HFFc6 (cell line): ENCODE results near the gene CBFB. TPM values are rescaled to one million over a fixed set of nuclear protein-coding genes. Genes with fewer than 3 reads are reported as not detected.

Experiments
- DNase-seq: peaks from one replicate; pipeline ENCODE4 v3.0.0-alpha.2; 2018
- H3K27ac Mint-ChIP-seq: 2 replicates; pipeline ENCODE4 v1.8.0; 2020; ENCODE audit warnings: mild to moderate bottlenecking, mixed read lengths
- H3K27me3 Mint-ChIP-seq: 2 replicates; pipeline ENCODE4 v1.8.0; 2021; ENCODE audit warnings: mild to moderate bottlenecking, moderate library complexity, mixed read lengths; ENCODE audit not compliant: insufficient read depth
- H3K36me3 Mint-ChIP-seq: 2 replicates; pipeline ENCODE4 v1.8.0; 2021; ENCODE audit warnings: low read depth, mixed read lengths
- H3K4me1 Mint-ChIP-seq: 2 replicates; pipeline ENCODE4 v1.8.0; 2020; ENCODE audit warnings: low read depth, mixed read lengths
- H3K4me3 Mint-ChIP-seq: 2 replicates; pipeline ENCODE4 v1.8.0; 2020; ENCODE audit warnings: mild to moderate bottlenecking, moderate library complexity, mixed read lengths
- H3K9me3 Mint-ChIP-seq: 2 replicates; pipeline ENCODE4 v1.8.0; 2020; ENCODE audit warnings: mild to moderate bottlenecking, mixed read lengths
- total RNA-seq, 6 experiments: library from RNA; stranded (reverse); fragmentation: NEBNext Ultra II Directional; extraction: Animal tissue kit (Norgen Biotek cat#: 25700); gene quantifications; 2 replicates in 1 of 6; 3 replicates in 5 of 6; pipeline ENCODE4 v1.2.3, GENCODE V29; 2021
- TF ChIP-seq, protein P1 (sequence below): fragments of 200-600 bp; sonication (generic); IDR thresholded peaks from 2 replicates; pipeline ENCODE4 v1.5.0; 2021; ENCODE audit warnings: antibody characterized with exemption, mild to moderate bottlenecking

Gene CBFB
- total RNA-seq, 6 experiments from 2014 or later, result 55.2 to 84.4 (median 69.5) TPM

DNA sequence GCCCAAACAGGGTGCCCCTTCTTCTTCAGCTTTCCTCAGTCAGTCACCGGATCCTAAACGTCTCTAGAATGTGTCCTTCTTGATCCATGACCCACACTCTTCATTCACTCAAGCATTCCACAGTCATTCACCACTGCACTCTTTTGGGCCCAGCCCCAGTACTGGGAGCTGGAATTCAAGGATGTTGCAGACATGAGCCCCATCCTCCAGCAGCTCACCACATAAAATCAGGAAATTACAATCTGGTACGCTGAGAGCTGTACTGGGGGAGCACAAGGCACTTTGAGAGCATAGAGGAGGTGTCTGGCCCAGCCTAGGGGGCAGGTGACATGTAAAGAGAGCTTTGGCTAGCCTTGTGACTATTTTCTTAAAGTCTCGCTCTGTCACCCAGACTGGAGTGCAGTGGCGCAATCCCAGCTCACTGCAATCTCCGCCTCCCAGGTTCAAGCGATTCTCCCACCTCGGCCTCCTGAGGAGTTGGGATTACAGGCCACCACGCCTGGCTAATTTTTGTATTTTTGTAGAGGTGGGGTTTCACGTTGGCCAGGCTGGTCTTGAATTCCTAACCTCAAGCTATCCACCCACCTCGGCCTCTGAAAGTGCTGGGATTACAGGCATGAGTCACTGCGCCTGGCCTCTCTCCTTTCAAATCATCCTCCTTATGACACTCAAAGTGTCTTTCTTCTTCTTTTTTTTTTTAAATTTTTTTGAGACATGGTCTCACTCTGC, 21.9 kb upstream of the CBFB start:
- no peaks in the 10 kb centered on the region for H3K36me3 Mint-ChIP-seq
- H3K27me3 Mint-ChIP-seq, result no peaks in the 10 kb centered on the region; the same call in 1 of the 2 replicates
- H3K4me1 Mint-ChIP-seq, result peaks cover 13% of the 10 kb centered on the region
- H3K4me3 Mint-ChIP-seq, result no peak overlapping the region
- no peak for DNase-seq
- no peaks in the 10 kb centered on the region for H3K9me3 Mint-ChIP-seq
- H3K27ac Mint-ChIP-seq, result no peak overlapping the region
- TF ChIP-seq, protein P1, sequence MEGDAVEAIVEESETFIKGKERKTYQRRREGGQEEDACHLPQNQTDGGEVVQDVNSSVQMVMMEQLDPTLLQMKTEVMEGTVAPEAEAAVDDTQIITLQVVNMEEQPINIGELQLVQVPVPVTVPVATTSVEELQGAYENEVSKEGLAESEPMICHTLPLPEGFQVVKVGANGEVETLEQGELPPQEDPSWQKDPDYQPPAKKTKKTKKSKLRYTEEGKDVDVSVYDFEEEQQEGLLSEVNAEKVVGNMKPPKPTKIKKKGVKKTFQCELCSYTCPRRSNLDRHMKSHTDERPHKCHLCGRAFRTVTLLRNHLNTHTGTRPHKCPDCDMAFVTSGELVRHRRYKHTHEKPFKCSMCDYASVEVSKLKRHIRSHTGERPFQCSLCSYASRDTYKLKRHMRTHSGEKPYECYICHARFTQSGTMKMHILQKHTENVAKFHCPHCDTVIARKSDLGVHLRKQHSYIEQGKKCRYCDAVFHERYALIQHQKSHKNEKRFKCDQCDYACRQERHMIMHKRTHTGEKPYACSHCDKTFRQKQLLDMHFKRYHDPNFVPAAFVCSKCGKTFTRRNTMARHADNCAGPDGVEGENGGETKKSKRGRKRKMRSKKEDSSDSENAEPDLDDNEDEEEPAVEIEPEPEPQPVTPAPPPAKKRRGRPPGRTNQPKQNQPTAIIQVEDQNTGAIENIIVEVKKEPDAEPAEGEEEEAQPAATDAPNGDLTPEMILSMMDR, result no peak

DNA sequence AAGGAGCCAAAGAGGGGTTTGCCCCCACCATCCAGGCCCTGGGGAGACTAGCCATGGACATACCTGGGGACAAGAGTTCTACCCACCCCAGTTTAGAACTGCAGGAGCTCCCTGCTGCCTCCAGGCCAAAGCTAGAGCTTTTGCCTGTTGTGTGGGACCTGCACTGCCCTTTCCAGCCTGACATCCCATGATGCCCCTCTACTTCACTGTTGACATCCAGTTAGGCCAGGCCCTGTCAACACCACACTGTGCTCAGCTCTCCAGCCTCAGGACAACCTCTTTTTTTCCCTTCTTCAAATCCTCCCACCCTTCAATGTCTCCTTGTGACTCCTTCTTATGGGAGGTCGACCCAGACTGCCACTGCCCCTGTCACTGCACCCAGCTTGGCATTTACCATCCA, 19.8 kb upstream of the CBFB start:
- Mint-ChIP-seq H3K4me3 (no peak overlapping the region), H3K27me3 (peaks cover 3% of the 10 kb centered on the region), H3K36me3 (no peaks in the 10 kb centered on the region), H3K27ac (no peak overlapping the region), H3K4me1 (peaks cover 13% of the 10 kb centered on the region), H3K9me3 (no peaks in the 10 kb centered on the region)
- DNase-seq, result no peak
- TF ChIP-seq, protein P1, result no peak

DNA sequence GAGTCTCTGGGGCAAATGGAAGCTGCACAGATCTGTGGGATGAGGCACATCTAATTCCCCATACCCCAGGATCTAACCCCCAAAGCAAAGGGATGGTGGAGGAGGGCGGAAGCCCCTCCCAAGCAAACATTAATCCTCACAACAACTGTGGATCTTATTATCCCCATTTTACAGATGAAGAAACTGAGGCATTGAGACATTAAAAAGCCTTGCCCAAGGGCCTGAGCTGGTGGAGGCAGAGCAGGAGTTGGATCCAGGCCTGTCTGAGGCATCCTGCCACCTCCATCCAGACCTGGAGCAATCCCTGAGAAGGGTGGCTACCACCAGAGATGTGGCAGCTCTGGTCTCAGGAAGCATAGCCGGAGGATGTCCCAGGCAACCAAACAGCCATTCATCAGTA, 17.7 kb upstream of the CBFB start:
- Mint-ChIP-seq H3K36me3 (no peaks in the 10 kb centered on the region), H3K9me3 (no peaks in the 10 kb centered on the region), H3K27ac (no peak overlapping the region), H3K27me3 (peaks cover 3% of the 10 kb centered on the region), H3K4me1 (peaks cover 13% of the 10 kb centered on the region), H3K4me3 (no peak overlapping the region)
- TF ChIP-seq, protein P1, result no peak
- no peak for DNase-seq

DNA sequence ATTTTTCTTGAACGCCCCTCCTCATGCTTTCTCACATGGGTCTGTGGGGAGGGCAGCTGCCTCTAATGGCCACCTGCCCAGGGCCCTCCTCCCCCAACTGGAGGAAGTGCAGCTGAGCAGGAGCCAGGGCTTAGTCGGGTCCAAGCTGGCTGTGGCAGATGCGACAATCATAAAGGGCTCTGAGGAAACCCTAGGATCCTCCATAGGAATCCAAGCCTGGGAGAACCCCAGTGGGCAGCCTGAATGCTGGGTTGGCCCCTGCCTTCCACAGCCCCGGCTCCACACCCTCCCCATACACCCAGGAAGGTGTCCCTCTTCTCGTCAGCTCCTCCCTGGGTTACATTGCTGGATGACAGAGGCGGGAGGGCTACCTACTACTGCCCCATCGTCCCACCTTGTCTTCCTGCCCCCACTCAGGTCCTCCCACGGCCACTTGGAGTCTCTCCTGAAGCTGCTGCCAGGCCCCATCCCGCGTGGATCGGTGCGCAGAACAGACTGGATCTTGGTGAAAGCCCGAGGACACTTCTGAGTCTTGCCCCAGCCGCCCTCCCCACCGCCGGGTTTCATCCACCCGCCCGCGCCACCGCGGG, 15.6 kb upstream of the CBFB start:
- no peak for DNase-seq
- Mint-ChIP-seq H3K36me3 (no peaks in the 10 kb centered on the region), H3K9me3 (no peaks in the 10 kb centered on the region), H3K4me1 (no peaks in the 10 kb centered on the region), H3K27ac (no peak overlapping the region), H3K27me3 (peaks cover 5% of the 10 kb centered on the region), H3K4me3 (peak overlapping the region; percentile 36; the same call in 1 of the 2 replicates)
- TF ChIP-seq, protein P1, result no peak

DNA sequence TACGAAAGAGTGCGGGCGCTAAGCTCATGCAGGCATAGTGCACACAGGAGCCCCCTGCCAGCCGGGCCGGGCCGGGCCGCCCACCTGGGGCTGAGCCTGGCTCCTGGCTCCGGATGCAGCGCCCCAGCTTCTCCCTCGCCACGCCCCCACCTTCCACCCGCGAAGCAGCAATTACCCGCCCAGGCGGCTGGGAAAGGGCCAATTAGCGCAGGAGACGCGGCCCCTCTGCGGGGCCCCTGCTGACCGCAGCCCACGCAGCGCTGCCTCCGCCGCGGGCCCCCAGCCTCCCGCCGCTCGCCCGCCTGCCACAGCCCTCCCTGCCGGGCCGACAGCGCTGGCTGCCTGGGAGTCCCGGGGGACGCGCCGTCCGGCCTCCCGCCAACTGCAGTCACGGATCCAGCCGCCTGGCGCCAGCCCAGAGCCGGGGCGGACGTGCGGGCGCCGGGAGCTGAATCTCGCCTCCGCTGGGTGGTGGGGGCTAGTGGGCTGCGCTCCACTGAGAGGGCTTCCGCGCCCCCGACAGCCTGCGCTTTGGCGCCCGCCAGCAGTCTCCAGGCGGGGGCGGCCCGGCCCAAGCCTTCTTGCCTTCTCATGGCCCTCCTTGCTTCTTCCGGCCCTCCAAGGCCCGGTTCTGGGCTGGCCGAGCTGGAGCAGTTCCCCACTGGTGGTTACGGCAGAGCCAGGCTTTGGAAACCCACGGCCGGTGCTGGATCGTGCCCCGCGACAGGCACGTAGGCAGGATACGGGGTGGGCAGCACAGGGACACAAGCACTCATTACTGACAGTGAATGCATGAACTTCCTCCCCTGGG, 14.9 kb upstream of the CBFB start:
- TF ChIP-seq, protein P1, result peak; percentile 51
- peaks cover 5% of the 10 kb centered on the region for H3K27me3 Mint-ChIP-seq
- no peaks in the 10 kb centered on the region for H3K4me1 Mint-ChIP-seq
- H3K27ac Mint-ChIP-seq, result no peak overlapping the region
- H3K4me3 Mint-ChIP-seq, result peak overlapping the region; percentile 59
- DNase-seq, result peak; percentile 17
- H3K36me3 Mint-ChIP-seq, result no peaks in the 10 kb centered on the region
- H3K9me3 Mint-ChIP-seq, result no peaks in the 10 kb centered on the region
